Measurements from ENCODE around the gene PIK3R1. TPM values are rescaled to one million over a fixed set of nuclear protein-coding genes. Genes with fewer than 3 reads are reported as not detected.

Gene PIK3R1
- total RNA-seq, 1 experiment from 2014 or later, result 151 TPM

DNA sequence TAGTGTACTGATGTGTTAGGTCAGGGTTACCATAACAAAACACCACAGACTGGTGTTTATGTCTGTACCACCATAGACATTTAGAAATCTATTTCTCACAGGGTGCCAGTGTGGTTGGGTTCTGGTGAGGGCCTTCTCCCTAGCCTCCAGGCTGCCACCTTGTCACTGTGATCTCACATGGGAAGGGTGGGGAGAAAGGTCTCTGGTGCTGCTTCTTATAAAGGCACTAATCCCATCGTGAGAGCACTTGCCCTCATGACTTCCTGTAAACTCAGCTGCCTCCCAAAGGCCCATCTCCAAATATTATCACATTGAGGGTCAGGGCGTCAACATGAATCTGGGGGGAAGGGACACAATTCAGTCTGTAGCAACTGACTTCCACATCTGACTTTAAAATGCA, 49.8 kb downstream of the PIK3R1 start:
- no peaks in the 10 kb centered on the region for H3K27me3 Mint-ChIP-seq (ENCODE audit: insufficient read depth, unreplicated experiment)
- ChIA-PET CTCF (interaction anchor here (0.6 kb wide), 1 partner anchor 12 kb away, joined by 3 read pairs; no protein-coding TSS in a partner anchor), POLR2A (interaction anchor here (1.2 to 1.3 kb wide), 2 partner anchors 15 to 52 kb away, joined by 3 to 4 read pairs; no protein-coding TSS in a partner anchor)
- H3K27ac Mint-ChIP-seq (ENCODE audit: low read depth, unreplicated experiment), result peak overlapping the region; percentile 91
- no peak for DNase-seq (ENCODE audit: unreplicated experiment)
- no TSS peak for BruUV-seq (replicated peaks)
- no peak overlapping the region for H3K4me3 Mint-ChIP-seq (ENCODE audit: unreplicated experiment)
- TF ChIP-seq, protein P1, sequence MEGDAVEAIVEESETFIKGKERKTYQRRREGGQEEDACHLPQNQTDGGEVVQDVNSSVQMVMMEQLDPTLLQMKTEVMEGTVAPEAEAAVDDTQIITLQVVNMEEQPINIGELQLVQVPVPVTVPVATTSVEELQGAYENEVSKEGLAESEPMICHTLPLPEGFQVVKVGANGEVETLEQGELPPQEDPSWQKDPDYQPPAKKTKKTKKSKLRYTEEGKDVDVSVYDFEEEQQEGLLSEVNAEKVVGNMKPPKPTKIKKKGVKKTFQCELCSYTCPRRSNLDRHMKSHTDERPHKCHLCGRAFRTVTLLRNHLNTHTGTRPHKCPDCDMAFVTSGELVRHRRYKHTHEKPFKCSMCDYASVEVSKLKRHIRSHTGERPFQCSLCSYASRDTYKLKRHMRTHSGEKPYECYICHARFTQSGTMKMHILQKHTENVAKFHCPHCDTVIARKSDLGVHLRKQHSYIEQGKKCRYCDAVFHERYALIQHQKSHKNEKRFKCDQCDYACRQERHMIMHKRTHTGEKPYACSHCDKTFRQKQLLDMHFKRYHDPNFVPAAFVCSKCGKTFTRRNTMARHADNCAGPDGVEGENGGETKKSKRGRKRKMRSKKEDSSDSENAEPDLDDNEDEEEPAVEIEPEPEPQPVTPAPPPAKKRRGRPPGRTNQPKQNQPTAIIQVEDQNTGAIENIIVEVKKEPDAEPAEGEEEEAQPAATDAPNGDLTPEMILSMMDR (IDR thresholded peaks at IDR 0.05; ENCODE audit: unreplicated experiment), result no peak
- peaks cover 68% of the 10 kb centered on the region for H3K4me1 Mint-ChIP-seq (ENCODE audit: insufficient read depth, unreplicated experiment)
- peaks cover 71% of the 10 kb centered on the region for H3K36me3 Mint-ChIP-seq (ENCODE audit: insufficient read depth, unreplicated experiment)
- no peaks in the 10 kb centered on the region for H3K9me3 Mint-ChIP-seq (ENCODE audit: unreplicated experiment)
- intact Hi-C loops (cut with micrococcal nuclease), result no loop called here

GRCh38 chr5:68265822-68266395, 50.4 kb downstream of the PIK3R1 start:
- DNase-seq (ENCODE audit: unreplicated experiment), result no peak
- POLR2A ChIA-PET, result interaction anchor here (1.0 to 1.6 kb wide), 6 partner anchors 16 to 387 kb away, joined by 3 to 6 read pairs (median 4); no protein-coding TSS in a partner anchor
- TF ChIP-seq, protein P1 (IDR thresholded peaks at IDR 0.05; ENCODE audit: unreplicated experiment), result no peak
- intact Hi-C loops (cut with micrococcal nuclease), result no loop called here
- BruUV-seq (replicated peaks), result no TSS peak
- Mint-ChIP-seq H3K9me3 (ENCODE audit: unreplicated experiment) (no peaks in the 10 kb centered on the region), H3K27ac (ENCODE audit: low read depth, unreplicated experiment) (peak overlapping the region; percentile 91), H3K36me3 (ENCODE audit: insufficient read depth, unreplicated experiment) (peaks cover 71% of the 10 kb centered on the region), H3K4me1 (ENCODE audit: insufficient read depth, unreplicated experiment) (peaks cover 68% of the 10 kb centered on the region), H3K4me3 (ENCODE audit: unreplicated experiment) (no peak overlapping the region), H3K27me3 (ENCODE audit: insufficient read depth, unreplicated experiment) (no peaks in the 10 kb centered on the region)
- CTCF ChIA-PET, result interaction anchor here (0.6 to 0.7 kb wide), 3 partner anchors 13 to 1034 kb away, joined by 3 read pairs; no protein-coding TSS in a partner anchor

DNA sequence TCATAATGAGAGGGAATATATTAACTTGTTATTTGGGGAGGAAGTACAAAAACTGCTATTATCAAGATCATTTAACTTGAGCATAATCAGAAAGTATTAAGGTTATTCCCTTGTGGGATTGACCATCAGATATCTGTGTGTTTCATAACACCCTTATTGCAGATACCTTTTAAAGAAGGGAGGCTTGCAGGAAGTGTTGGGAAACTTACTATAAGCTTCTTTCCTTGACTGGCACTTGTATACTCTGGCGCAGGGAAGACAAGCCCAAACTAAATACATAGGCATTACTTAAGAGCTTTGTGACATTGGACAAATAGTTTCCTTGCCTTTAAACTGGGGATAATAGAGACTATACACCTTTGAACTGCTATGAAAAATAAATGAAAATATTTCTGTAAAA, 50.9 kb downstream of the PIK3R1 start:
- TF ChIP-seq, protein P1 (IDR thresholded peaks at IDR 0.05; ENCODE audit: unreplicated experiment), result no peak
- intact Hi-C loops (cut with micrococcal nuclease), result no loop called here
- Mint-ChIP-seq H3K4me3 (ENCODE audit: unreplicated experiment) (no peak overlapping the region), H3K9me3 (ENCODE audit: unreplicated experiment) (no peaks in the 10 kb centered on the region), H3K27me3 (ENCODE audit: insufficient read depth, unreplicated experiment) (no peaks in the 10 kb centered on the region), H3K4me1 (ENCODE audit: insufficient read depth, unreplicated experiment) (peaks cover 67% of the 10 kb centered on the region), H3K27ac (ENCODE audit: low read depth, unreplicated experiment) (peak overlapping the region; percentile 91), H3K36me3 (ENCODE audit: insufficient read depth, unreplicated experiment) (peaks cover 72% of the 10 kb centered on the region)
- CTCF ChIA-PET, result interaction anchor here (0.6 to 1.0 kb wide), 4 partner anchors 14 to 1035 kb away, joined by 3 to 5 read pairs (median 3); no protein-coding TSS in a partner anchor
- BruUV-seq (replicated peaks), result TSS peak; percentile 1
- POLR2A ChIA-PET, result interaction anchor here (1.0 to 1.6 kb wide), 7 partner anchors 14 to 387 kb away, joined by 3 to 6 read pairs (median 4); no protein-coding TSS in a partner anchor
- DNase-seq (ENCODE audit: unreplicated experiment), result peak; percentile 67

GRCh38 chr5:68267066-68267465, 51.5 kb downstream of the PIK3R1 start:
- H3K27ac Mint-ChIP-seq (ENCODE audit: low read depth, unreplicated experiment), result peak overlapping the region; percentile 91
- BruUV-seq (replicated peaks), result no TSS peak
- no peaks in the 10 kb centered on the region for H3K27me3 Mint-ChIP-seq (ENCODE audit: insufficient read depth, unreplicated experiment)
- peaks cover 76% of the 10 kb centered on the region for H3K36me3 Mint-ChIP-seq (ENCODE audit: insufficient read depth, unreplicated experiment)
- ChIA-PET POLR2A (interaction anchor here (0.6 to 6.0 kb wide), 8 partner anchors 13 to 1030 kb away, joined by 3 to 61 read pairs (median 4); partner anchors contain the start of gene PIK3R1), CTCF (interaction anchor here (0.9 to 1.0 kb wide), 2 partner anchors 14 to 20 kb away, joined by 3 to 5 read pairs; no protein-coding TSS in a partner anchor)
- intact Hi-C loops (cut with micrococcal nuclease), result no loop called here
- peak overlapping the region; percentile 50 for H3K4me3 Mint-ChIP-seq (ENCODE audit: unreplicated experiment)
- TF ChIP-seq, protein P1 (IDR thresholded peaks at IDR 0.05; ENCODE audit: unreplicated experiment), result no peak
- no peaks in the 10 kb centered on the region for H3K9me3 Mint-ChIP-seq (ENCODE audit: unreplicated experiment)
- peaks cover 66% of the 10 kb centered on the region for H3K4me1 Mint-ChIP-seq (ENCODE audit: insufficient read depth, unreplicated experiment)
- DNase-seq (ENCODE audit: unreplicated experiment), result no peak

All from MCF 10A (cell line).